Osteoblast (primary cell): ENCODE results near the gene AKR7A2. TPM values are rescaled to one million over a fixed set of nuclear protein-coding genes. Genes with fewer than 3 reads are reported as not detected.
"Not testable (repeated sequence)": the region's sequence is repeated elsewhere in the genome, so short reads cannot be mapped to it uniquely, and the experiment has no call there.

Source experiments
- DNase-seq: peaks from one replicate; pipeline ENCODE4 v3.0.0; 2011; ENCODE audit warnings: low spot score, mixed read lengths; ENCODE audit not compliant: insufficient read length; ENCODE audit errors: missing footprints
- H2AFZ ChIP-seq: 2 replicates; pipeline ENCODE4 v1.6.0; 2011; ENCODE audit warnings: mild to moderate bottlenecking, low read length
- H3K27ac ChIP-seq: 2 replicates; pipeline ENCODE4 v1.5.1; 2011; ENCODE audit warnings: mild to moderate bottlenecking, low read depth, low read length, moderate library complexity
- H3K27me3 ChIP-seq: 2 replicates; pipeline ENCODE4 v1.6.0; 2012; ENCODE audit warnings: mild to moderate bottlenecking, control low read depth, inconsistent platforms, low read length, moderate library complexity; ENCODE audit not compliant: insufficient read depth
- H3K36me3 ChIP-seq: 2 replicates; pipeline ENCODE4 v1.5.1; 2011; ENCODE audit warnings: mild to moderate bottlenecking, low read length, control low read depth, moderate library complexity; ENCODE audit not compliant: insufficient read depth
- H3K4me1 ChIP-seq: 2 replicates; pipeline ENCODE4 v1.5.1; 2011; ENCODE audit warnings: mild to moderate bottlenecking, low read length, control low read depth, moderate library complexity; ENCODE audit not compliant: insufficient read depth
- H3K4me2 ChIP-seq: 2 replicates; pipeline ENCODE4 v1.6.0; 2011; ENCODE audit warnings: mild to moderate bottlenecking, low read length; ENCODE audit not compliant: insufficient read depth
- H3K4me3 ChIP-seq: fragments of 200-600 bp; sonication (generic); 3 replicates; pipeline ENCODE4 v1.5.1; 2012; ENCODE audit warnings: mild to moderate bottlenecking, low read length, inconsistent platforms; ENCODE audit not compliant: insufficient read depth
- H3K79me2 ChIP-seq: 2 replicates; pipeline ENCODE4 v1.6.0; 2012; ENCODE audit warnings: mild to moderate bottlenecking, low read length, control low read depth, inconsistent platforms; ENCODE audit not compliant: insufficient read depth
- H3K9me3 ChIP-seq: 2 replicates; pipeline ENCODE4 v1.5.1; 2011; ENCODE audit warnings: low read depth, low read length, control low read depth
- H4K20me1 ChIP-seq: 2 replicates; pipeline ENCODE4 v1.6.0; 2012; ENCODE audit warnings: mild to moderate bottlenecking, low read length, control low read depth; ENCODE audit not compliant: insufficient read depth
- CTCF ChIP-seq: IDR thresholded peaks from 2 replicates; pipeline ENCODE4 v1.5.1; 2011; ENCODE audit warnings: mild to moderate bottlenecking, low read depth, low read length, moderate library complexity; ENCODE audit errors: extremely low read depth
- total RNA-seq: library from RNA; depleted of rRNA; stranded (reverse); fragments of >200 nt; gene quantifications from 2 replicates; pipeline ENCODE4 v1.2.3, GENCODE V29; 2012

The AKR7A2 gene
- total RNA-seq, 1 donor, result 66.2 TPM

GRCh38 chr1:19258353-19258752 lies 53.6 kb downstream of the AKR7A2 start:
- Histone ChIP-seq H3K9me3 (no peaks in the 10 kb centered on the region), H3K4me2 (no peak overlapping the region), H2AFZ (no peak overlapping the region), H3K27me3 (no peaks in the 10 kb centered on the region), H3K79me2 (peaks cover 34% of the 10 kb centered on the region), H3K36me3 (peaks cover 51% of the 10 kb centered on the region), H3K4me3 (no peak overlapping the region), H3K4me1 (peaks cover 29% of the 10 kb centered on the region), H3K27ac (peak overlapping the region; percentile 65), H4K20me1 (peaks cover 10% of the 10 kb centered on the region)
- DNase-seq, result no peak
- no peak for TF ChIP-seq CTCF

GRCh38 chr1:19257178-19257914 lies 54.6 kb downstream of the AKR7A2 start:
- no peak overlapping the region for H3K4me3 ChIP-seq
- TF ChIP-seq CTCF, result no peak
- H3K9me3 ChIP-seq, result no peaks in the 10 kb centered on the region
- peak overlapping the region; percentile 65 for H3K27ac ChIP-seq
- peak overlapping the region; percentile 7 for H3K4me2 ChIP-seq
- peaks cover 51% of the 10 kb centered on the region for H3K36me3 ChIP-seq
- peaks cover 44% of the 10 kb centered on the region for H3K79me2 ChIP-seq
- H3K4me1 ChIP-seq, result peaks cover 37% of the 10 kb centered on the region
- no peaks in the 10 kb centered on the region for H3K27me3 ChIP-seq
- peak; percentile 71 for DNase-seq
- no peak overlapping the region for H2AFZ ChIP-seq
- H4K20me1 ChIP-seq, result peaks cover 15% of the 10 kb centered on the region

- not testable (repeated sequence) for DNase-seq, H2AFZ ChIP-seq, H3K4me3 ChIP-seq, H3K27me3 ChIP-seq, H3K9me3 ChIP-seq, H3K4me2 ChIP-seq
- Histone ChIP-seq H3K4me1 (peaks cover 38% of the 10 kb centered on the region), H3K27ac (peak overlapping the region; percentile 65), H4K20me1 (peaks cover 15% of the 10 kb centered on the region), H3K36me3 (peaks cover 51% of the 10 kb centered on the region), H3K79me2 (peaks cover 54% of the 10 kb centered on the region)
These were observed 55.6 kb downstream of the AKR7A2 start for GRCh38 chr1:19256301-19256700.

GRCh38 chr1:19255288-19255687 lies 56.7 kb downstream of the AKR7A2 start:
- Histone ChIP-seq H2AFZ (no peak overlapping the region), H3K4me3 (no peak overlapping the region), H3K36me3 (peaks cover 51% of the 10 kb centered on the region), H3K9me3 (no peaks in the 10 kb centered on the region), H4K20me1 (peaks cover 15% of the 10 kb centered on the region), H3K4me1 (peaks cover 38% of the 10 kb centered on the region), H3K27me3 (no peaks in the 10 kb centered on the region), H3K79me2 (peaks cover 64% of the 10 kb centered on the region), H3K27ac (no peak overlapping the region), H3K4me2 (no peak overlapping the region)
- no peak for TF ChIP-seq CTCF
- DNase-seq, result no peak
